ENCODE measurements around the gene DNER.

The DNER gene

DNA sequence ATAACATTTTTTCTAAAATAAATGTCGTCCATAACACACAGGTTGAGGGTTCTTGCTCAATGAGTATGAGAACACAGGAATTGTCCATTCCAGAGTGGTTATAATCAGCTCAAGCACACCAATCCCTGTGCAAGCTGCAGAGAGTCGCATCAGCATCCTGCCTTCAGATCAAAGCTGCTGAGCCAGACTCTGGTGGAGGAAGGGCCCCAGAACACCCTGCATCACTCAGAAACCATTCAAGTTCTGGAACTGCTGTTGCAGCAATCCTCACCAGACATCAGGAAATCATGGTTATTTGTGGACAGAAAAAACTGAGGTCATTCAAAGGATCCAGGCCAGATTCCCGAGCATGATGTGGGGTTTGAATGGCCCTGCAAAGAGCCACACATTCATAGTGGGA, 44.5 kb downstream of the DNER start:
- DNase-seq (ENCODE audit: low read depth in 2 of 2): peak in 1 of 2 donors; percentile 72
- TF ChIP-seq CTCF (IDR thresholded peaks at IDR 0.05; ENCODE audit: low read depth, low read length): no peak
- H3K4me3 ChIP-seq (replicated peaks in 1 of 2; ENCODE audit: low read depth in 2 of 2, low read length in 2 of 2): no peak overlapping the region

GRCh38 chr2:229666811-229667210, 47.5 kb downstream of the DNER start:
- no peak for DNase-seq (ENCODE audit: low read depth in 2 of 2)
- no peak for TF ChIP-seq CTCF (IDR thresholded peaks at IDR 0.05; ENCODE audit: low read depth, low read length)
- H3K4me3 ChIP-seq (replicated peaks in 1 of 2; ENCODE audit: low read depth in 2 of 2, low read length in 2 of 2): no peak overlapping the region

GRCh38 chr2:229665158-229665557, 49.2 kb downstream of the DNER start:
- no peak for DNase-seq (ENCODE audit: low read depth in 2 of 2)
- TF ChIP-seq CTCF (IDR thresholded peaks at IDR 0.05; ENCODE audit: low read depth, low read length): no peak
- no peak overlapping the region for H3K4me3 ChIP-seq (replicated peaks in 1 of 2; ENCODE audit: low read depth in 2 of 2, low read length in 2 of 2)

DNA sequence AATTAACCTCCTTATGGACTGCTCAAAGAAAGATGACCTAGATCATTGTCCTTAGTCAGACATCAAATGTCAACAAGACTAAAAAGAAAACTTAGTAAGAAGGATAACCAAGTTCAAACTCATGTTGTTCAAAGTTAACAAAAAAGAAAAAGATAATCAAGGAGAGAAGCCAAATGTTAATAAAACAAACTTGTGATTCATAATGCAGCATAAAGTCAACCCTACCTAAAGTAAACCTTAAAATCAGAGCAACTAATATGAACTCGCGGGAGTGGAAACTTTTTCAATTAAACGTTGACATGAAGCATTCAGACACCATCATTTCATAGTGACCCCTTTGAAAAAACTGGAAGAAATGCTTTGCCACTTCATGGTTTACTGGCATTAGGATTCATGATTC, 52.9 kb downstream of the DNER start:
- TF ChIP-seq CTCF (IDR thresholded peaks at IDR 0.05; ENCODE audit: low read depth, low read length): no peak
- no peak overlapping the region for H3K4me3 ChIP-seq (replicated peaks in 1 of 2; ENCODE audit: low read depth in 2 of 2, low read length in 2 of 2)
- DNase-seq (ENCODE audit: low read depth in 2 of 2): no peak

DNA sequence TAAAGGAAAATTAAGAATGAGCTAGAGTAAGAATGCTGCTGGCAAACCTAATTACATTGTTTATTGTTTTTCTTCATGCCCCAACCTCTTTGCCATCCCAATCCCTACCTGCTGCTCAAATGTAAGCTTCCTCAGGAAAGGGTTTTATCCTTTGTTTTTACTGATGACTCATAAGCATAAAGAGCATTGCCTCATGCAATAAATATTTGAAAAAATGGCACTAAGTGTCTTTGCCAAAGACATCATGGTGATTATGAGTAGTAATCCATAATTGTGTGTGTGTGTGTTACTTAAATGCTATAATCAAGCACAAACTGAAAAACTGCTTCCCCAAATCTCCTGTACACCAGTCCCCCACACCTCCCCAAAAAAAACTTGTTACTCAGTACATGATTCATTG, 53.4 kb downstream of the DNER start:
- peak; percentile 5 to 66 for DNase-seq (ENCODE audit: low read depth in 2 of 2)
- no peak for TF ChIP-seq CTCF (IDR thresholded peaks at IDR 0.05; ENCODE audit: low read depth, low read length)
- H3K4me3 ChIP-seq (replicated peaks in 1 of 2; ENCODE audit: low read depth in 2 of 2, low read length in 2 of 2): no peak overlapping the region

GRCh38 chr2:229660391-229660790, 54.0 kb downstream of the DNER start:
- no peak for TF ChIP-seq CTCF (IDR thresholded peaks at IDR 0.05; ENCODE audit: low read depth, low read length)

GRCh38 chr2:229658004-229658403, 56.4 kb downstream of the DNER start:
- DNase-seq (ENCODE audit: low read depth in 2 of 2): no peak
- no peak overlapping the region for H3K4me3 ChIP-seq (replicated peaks in 1 of 2; ENCODE audit: low read depth in 2 of 2, low read length in 2 of 2)
- TF ChIP-seq CTCF (IDR thresholded peaks at IDR 0.05; ENCODE audit: low read depth, low read length): no peak

More at GRCh38 chr2:229660391-229660790, 54.0 kb downstream of the DNER start:
- no peak overlapping the region for H3K4me3 ChIP-seq (replicated peaks in 1 of 2; ENCODE audit: low read depth in 2 of 2, low read length in 2 of 2)
- no peak for DNase-seq (ENCODE audit: low read depth in 2 of 2)

Data from cardiac fibroblast (primary cell).